Activated CD4-positive, alpha-beta T cell treated with anti-CD3 and anti-CD28 coated beads for 36 hours (primary cell): ENCODE data around the gene KCNAB1. TPM values are rescaled to one million over a fixed set of nuclear protein-coding genes. Genes with fewer than 3 reads are reported as not detected.

Source experiments
- ATAC-seq: fragments of 200-7000 bp; cut with Tn5 transposase; one replicate; pipeline ENCODE4 v1.10.0; 2021; ENCODE audit warnings: mild to moderate bottlenecking, moderate library complexity
- CTCF ChIA-PET: fragments of 350-600 bp; sonication (Branson Sonifier 250); formaldehyde crosslinking; loops from one replicate; lab custom pipeline; 2021; ENCODE audit warnings: antibody characterized with exemption; lab: Charles Lee
- POLR2A ChIA-PET: fragments of 350-600 bp; sonication (Branson Sonifier 250); formaldehyde crosslinking; loops from one replicate; lab custom pipeline; 2021; ENCODE audit warnings: antibody characterized with exemption, inconsistent platforms; lab: Charles Lee
- DNase-seq: peaks from one replicate; pipeline ENCODE4 v3.0.0-alpha.2; 2020
- H3K27ac Mint-ChIP-seq: one replicate; pipeline ENCODE4 v1.8.0; 2021; ENCODE audit warnings: mixed read lengths
- H3K27me3 Mint-ChIP-seq: one replicate; pipeline ENCODE4 v1.8.0; 2021; ENCODE audit warnings: mixed read lengths
- H3K36me3 Mint-ChIP-seq: one replicate; pipeline ENCODE4 v1.8.0; 2021; ENCODE audit warnings: low read depth, mixed read lengths
- H3K4me1 Mint-ChIP-seq: one replicate; pipeline ENCODE4 v1.8.0; 2021; ENCODE audit warnings: mixed read lengths
- H3K4me3 Mint-ChIP-seq: one replicate; pipeline ENCODE4 v1.8.0; 2021; ENCODE audit warnings: mild to moderate bottlenecking, moderate library complexity, mixed read lengths
- H3K9me3 Mint-ChIP-seq: one replicate; pipeline ENCODE4 v1.8.0; 2021; ENCODE audit warnings: low read depth, mixed read lengths
- intact Hi-C, 2 experiments: fragments of 100-400 bp; cut with DNase I in 1 of 2; cut with micrococcal nuclease in 1 of 2; formaldehyde crosslinking; loops; one replicate each; pipeline versions ENCODE4 v1.14.2 to v1.15.1; 2022 to 2024; cut with DNase I, micrococcal nuclease
- total RNA-seq, 2 experiments: library from RNA; stranded (reverse); gene quantifications; one replicate each; pipeline ENCODE4 v1.2.3, GENCODE V29; 2021

Gene KCNAB1
- total RNA-seq, 2 experiments from 2014 or later = not detected

DNA sequence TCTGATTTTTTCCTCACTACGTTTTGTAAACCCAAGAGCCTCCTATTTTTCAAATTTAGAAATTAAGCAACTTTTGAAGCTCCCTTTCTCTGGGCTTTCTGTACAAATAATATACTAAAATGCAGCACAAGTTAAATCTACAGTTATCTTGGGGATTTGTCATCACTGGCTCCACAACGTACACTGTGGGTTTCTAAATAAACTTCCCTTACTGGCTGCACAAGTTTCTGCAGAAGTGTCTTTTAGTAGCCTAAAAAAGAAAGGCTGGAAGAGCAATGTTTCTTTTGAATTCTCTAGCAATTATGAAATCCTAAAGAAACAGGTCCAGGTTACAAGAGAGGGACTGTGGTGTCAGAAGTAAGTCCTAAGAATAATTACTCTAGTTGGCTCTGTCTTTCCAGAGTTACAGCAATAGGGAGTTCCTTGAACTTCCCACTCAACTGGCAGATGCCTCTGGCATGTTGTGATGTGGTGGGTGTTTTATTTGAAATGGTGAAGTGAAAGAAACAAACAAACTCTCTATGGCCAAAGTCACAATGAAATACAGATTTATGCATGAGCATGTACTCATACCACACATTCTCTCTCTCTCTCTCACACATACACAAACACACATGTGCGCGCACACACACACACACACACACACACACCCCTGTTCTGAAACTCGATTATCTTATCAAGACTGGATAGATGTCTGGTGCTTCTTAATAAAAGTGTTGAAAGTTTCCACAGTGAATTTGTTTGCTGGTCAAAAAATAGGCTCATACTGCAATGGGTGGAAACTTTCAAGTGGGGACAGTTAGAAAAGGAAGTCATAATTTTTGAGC is 236.4 kb downstream of the KCNAB1 start:
- Mint-ChIP-seq H3K4me1 (no peaks in the 10 kb centered on the region), H3K4me3 (no peak overlapping the region), H3K27me3 (peaks cover 6% of the 10 kb centered on the region), H3K9me3 (no peaks in the 10 kb centered on the region), H3K36me3 (no peaks in the 10 kb centered on the region), H3K27ac (no peak overlapping the region)
- ATAC-seq = no peak
- DNase-seq = no peak
- CTCF ChIA-PET = no interaction called here
- intact Hi-C loops = no loop called here
- POLR2A ChIA-PET = interaction anchor here (0.7 kb wide), 1 partner anchor 38 kb away, joined by 3 read pairs; no protein-coding TSS in a partner anchor

GRCh38 chr3:156358232-156358631 is 237.9 kb downstream of the KCNAB1 start:
- peaks cover 6% of the 10 kb centered on the region for H3K27me3 Mint-ChIP-seq
- H3K4me1 Mint-ChIP-seq = no peaks in the 10 kb centered on the region
- H3K36me3 Mint-ChIP-seq = no peaks in the 10 kb centered on the region
- no peak overlapping the region for H3K27ac Mint-ChIP-seq
- intact Hi-C loops = no loop called here
- POLR2A ChIA-PET = no interaction called here
- ATAC-seq (no peak), DNase-seq (no peak)
- H3K4me3 Mint-ChIP-seq = no peak overlapping the region
- no peaks in the 10 kb centered on the region for H3K9me3 Mint-ChIP-seq
- CTCF ChIA-PET = interaction anchor here (1.6 kb wide), 1 partner anchor 152 kb away, joined by 4 read pairs; no protein-coding TSS in a partner anchor

- POLR2A ChIA-PET = no interaction called here
- intact Hi-C loops = no loop called here
- Mint-ChIP-seq H3K27me3 (peaks cover 6% of the 10 kb centered on the region), H3K4me1 (no peaks in the 10 kb centered on the region), H3K9me3 (no peaks in the 10 kb centered on the region), H3K36me3 (no peaks in the 10 kb centered on the region), H3K4me3 (no peak overlapping the region), H3K27ac (no peak overlapping the region)
- DNase-seq (no peak), ATAC-seq (no peak)
- CTCF ChIA-PET = interaction anchor here (0.6 to 1.6 kb wide), 2 partner anchors 101 to 151 kb away, joined by 3 to 4 read pairs; no protein-coding TSS in a partner anchor
Observed at GRCh38 chr3:156359368-156359767, 239.0 kb downstream of the KCNAB1 start.

GRCh38 chr3:156360083-156360482 is 239.7 kb downstream of the KCNAB1 start:
- DNase-seq (no peak), ATAC-seq (no peak)
- POLR2A ChIA-PET = no interaction called here
- no peaks in the 10 kb centered on the region for H3K9me3 Mint-ChIP-seq
- peaks cover 6% of the 10 kb centered on the region for H3K27me3 Mint-ChIP-seq
- intact Hi-C loops = no loop called here
- no peak overlapping the region for H3K27ac Mint-ChIP-seq
- no peaks in the 10 kb centered on the region for H3K4me1 Mint-ChIP-seq
- no peak overlapping the region for H3K4me3 Mint-ChIP-seq
- CTCF ChIA-PET = interaction anchor here (0.6 kb wide), 1 partner anchor 100 kb away, joined by 3 read pairs; no protein-coding TSS in a partner anchor
- H3K36me3 Mint-ChIP-seq = no peaks in the 10 kb centered on the region

DNA sequence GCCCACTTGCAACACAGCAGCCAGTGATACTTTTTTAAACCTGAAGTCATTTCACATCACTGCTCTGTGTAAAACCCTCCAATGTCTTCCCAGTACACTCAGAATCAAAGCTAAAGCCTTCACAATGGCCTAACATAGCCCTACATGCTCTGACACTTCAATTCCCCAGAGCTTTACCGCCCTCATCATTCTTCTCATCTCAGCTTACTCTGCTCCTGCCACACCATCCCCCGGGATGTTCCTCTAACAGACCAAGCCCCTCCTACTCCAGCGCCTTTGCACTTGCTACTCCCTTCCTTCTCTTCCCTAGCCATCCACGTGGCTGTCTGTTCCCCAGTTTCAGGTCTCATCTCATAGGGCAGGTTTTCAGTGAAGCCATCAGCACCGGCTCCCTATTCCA is 240.6 kb downstream of the KCNAB1 start:
- Mint-ChIP-seq H3K4me1 (no peaks in the 10 kb centered on the region), H3K36me3 (no peaks in the 10 kb centered on the region), H3K4me3 (no peak overlapping the region), H3K9me3 (no peaks in the 10 kb centered on the region), H3K27ac (no peak overlapping the region), H3K27me3 (peaks cover 6% of the 10 kb centered on the region)
- ATAC-seq (no peak), DNase-seq (no peak)
- intact Hi-C loops = no loop called here
- POLR2A ChIA-PET = no interaction called here
- CTCF ChIA-PET = interaction anchor here (0.7 kb wide), 1 partner anchor 178 kb away, joined by 4 read pairs; no protein-coding TSS in a partner anchor

- H3K4me1 Mint-ChIP-seq = no peaks in the 10 kb centered on the region
- CTCF ChIA-PET = no interaction called here
- H3K4me3 Mint-ChIP-seq = no peak overlapping the region
- no peak for DNase-seq
- no peak for ATAC-seq
- H3K27ac Mint-ChIP-seq = no peak overlapping the region
- POLR2A ChIA-PET = no interaction called here
- intact Hi-C loops = no loop called here
- no peaks in the 10 kb centered on the region for H3K36me3 Mint-ChIP-seq
- H3K9me3 Mint-ChIP-seq = no peaks in the 10 kb centered on the region
- peaks cover 3% of the 10 kb centered on the region for H3K27me3 Mint-ChIP-seq
Observed at GRCh38 chr3:156366559-156366958, 246.2 kb downstream of the KCNAB1 start.

- DNase-seq (no peak), ATAC-seq (no peak)
- peaks cover 3% of the 10 kb centered on the region for H3K27me3 Mint-ChIP-seq
- no peak overlapping the region for H3K4me3 Mint-ChIP-seq
- H3K4me1 Mint-ChIP-seq = no peaks in the 10 kb centered on the region
- intact Hi-C loops = no loop called here
- CTCF ChIA-PET = interaction anchor here (1.1 kb wide), 1 partner anchor 325 kb away, joined by 4 read pairs; no protein-coding TSS in a partner anchor
- POLR2A ChIA-PET = no interaction called here
- no peak overlapping the region for H3K27ac Mint-ChIP-seq
- no peaks in the 10 kb centered on the region for H3K36me3 Mint-ChIP-seq
- H3K9me3 Mint-ChIP-seq = no peaks in the 10 kb centered on the region
Observed at GRCh38 chr3:156368189-156368588, 247.8 kb downstream of the KCNAB1 start.

- ChIA-PET CTCF (interaction anchor here (2.0 kb wide), 1 partner anchor 12 kb away, joined by 5 read pairs; no protein-coding TSS in a partner anchor), POLR2A (no interaction called here)
- Mint-ChIP-seq H3K9me3 (no peaks in the 10 kb centered on the region), H3K36me3 (no peaks in the 10 kb centered on the region), H3K27ac (no peak overlapping the region), H3K27me3 (peaks cover 11% of the 10 kb centered on the region), H3K4me3 (no peak overlapping the region), H3K4me1 (no peaks in the 10 kb centered on the region)
- DNase-seq (no peak), ATAC-seq (no peak)
- intact Hi-C loops = no loop called here
Observed at GRCh38 chr3:156371701-156372100, 251.3 kb downstream of the KCNAB1 start.

GRCh38 chr3:156373095-156373494 is 252.7 kb downstream of the KCNAB1 start:
- H3K36me3 Mint-ChIP-seq = no peaks in the 10 kb centered on the region
- ATAC-seq = no peak
- H3K27me3 Mint-ChIP-seq = peaks cover 8% of the 10 kb centered on the region
- no peak overlapping the region for H3K27ac Mint-ChIP-seq
- ChIA-PET POLR2A (interaction anchor here (0.8 kb wide), 1 partner anchor 137 kb away, joined by 3 read pairs; no protein-coding TSS in a partner anchor), CTCF (interaction anchor here (0.6 to 1.4 kb wide), 2 partner anchors 9 to 223 kb away, joined by 3 to 5 read pairs; no protein-coding TSS in a partner anchor)
- H3K4me3 Mint-ChIP-seq = no peak overlapping the region
- no peaks in the 10 kb centered on the region for H3K4me1 Mint-ChIP-seq
- H3K9me3 Mint-ChIP-seq = no peaks in the 10 kb centered on the region
- intact Hi-C loops = no loop called here
- DNase-seq = no peak

- Mint-ChIP-seq H3K27me3 (peaks cover 8% of the 10 kb centered on the region), H3K27ac (no peak overlapping the region), H3K4me1 (no peaks in the 10 kb centered on the region), H3K4me3 (no peak overlapping the region), H3K36me3 (no peaks in the 10 kb centered on the region), H3K9me3 (no peaks in the 10 kb centered on the region)
- ATAC-seq (no peak), DNase-seq (no peak)
- ChIA-PET CTCF (interaction anchor here (0.6 to 1.4 kb wide), 2 partner anchors 9 to 224 kb away, joined by 3 to 5 read pairs; no protein-coding TSS in a partner anchor), POLR2A (no interaction called here)
- intact Hi-C loops = no loop called here
Observed at GRCh38 chr3:156373654-156374053, 253.3 kb downstream of the KCNAB1 start.

DNA sequence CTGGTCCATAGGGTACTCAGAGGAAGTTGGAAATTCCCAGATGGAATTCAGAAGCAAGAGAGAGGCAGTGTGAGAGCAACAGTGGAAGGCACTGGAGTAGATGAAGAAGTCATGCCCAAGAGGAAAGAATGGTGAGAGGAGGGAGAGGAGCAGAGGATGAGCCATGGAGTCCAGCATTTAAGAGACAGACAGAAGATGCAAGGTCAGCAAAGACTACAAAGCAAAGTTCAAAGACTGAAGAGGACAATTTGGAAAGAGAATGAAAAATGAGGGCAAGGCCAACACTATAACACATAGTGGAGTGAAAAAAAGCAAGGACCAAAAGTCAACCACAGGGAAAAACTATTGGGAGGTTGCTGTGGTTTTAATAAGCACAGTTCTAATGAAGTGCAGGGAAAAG is 255.8 kb downstream of the KCNAB1 start:
- Mint-ChIP-seq H3K4me3 (no peak overlapping the region), H3K9me3 (no peaks in the 10 kb centered on the region), H3K27ac (no peak overlapping the region), H3K4me1 (no peaks in the 10 kb centered on the region), H3K27me3 (peaks cover 10% of the 10 kb centered on the region), H3K36me3 (no peaks in the 10 kb centered on the region)
- ChIA-PET POLR2A (no interaction called here), CTCF (no interaction called here)
- DNase-seq (no peak), ATAC-seq (no peak)
- intact Hi-C loops = no loop called here

- Mint-ChIP-seq H3K4me1 (no peaks in the 10 kb centered on the region), H3K27me3 (peaks cover 10% of the 10 kb centered on the region), H3K4me3 (no peak overlapping the region), H3K36me3 (no peaks in the 10 kb centered on the region), H3K9me3 (no peaks in the 10 kb centered on the region), H3K27ac (no peak overlapping the region)
- intact Hi-C loops = no loop called here
- CTCF ChIA-PET = no interaction called here
- ATAC-seq (no peak), DNase-seq (no peak)
- POLR2A ChIA-PET = no interaction called here
Observed at GRCh38 chr3:156377266-156377665, 256.9 kb downstream of the KCNAB1 start.
